DLD1 (cell line): ENCODE results near the gene GOLM1.
"Not testable (repeated sequence)": the region's sequence is repeated elsewhere in the genome, so short reads cannot be mapped to it uniquely, and the experiment has no call there.

Experiments used
- in situ Hi-C: cut with HindIII; loops from 2 replicates; pipeline ENCODE4 v1.10.0; 2017; ENCODE audit warnings: low sequenced_read_pairs

The GOLM1 gene

GRCh38 chr9:86098824-86099700 is at the start of gene GOLM1:
TSS of gene GOLM1 (minus strand) at chr9:86099558. CDS start at chr9:86079320, 20,238 bp downstream.
- in situ Hi-C loops = no loop called here

GRCh38 chr9:86146671-86147070 is 47.3 kb upstream of the GOLM1 start:
- in situ Hi-C loops = not testable (repeated sequence)

- in situ Hi-C loops = not testable (repeated sequence)
Measured at GRCh38 chr9:86145960-86146359, 46.6 kb upstream of the GOLM1 start.

GRCh38 chr9:86142973-86143372 is 43.6 kb upstream of the GOLM1 start:
- in situ Hi-C loops = no loop called here

- in situ Hi-C loops = no loop called here
Measured at GRCh38 chr9:86141843-86142242, 42.5 kb upstream of the GOLM1 start.

- in situ Hi-C loops = no loop called here
Measured at GRCh38 chr9:86135371-86135770, 36.0 kb upstream of the GOLM1 start.

- in situ Hi-C loops = no loop called here
Measured at GRCh38 chr9:86134361-86134760, 35.0 kb upstream of the GOLM1 start.

GRCh38 chr9:86128235-86128822 is 29.0 kb upstream of the GOLM1 start:
- in situ Hi-C loops = no loop called here

GRCh38 chr9:86126998-86127972 is 27.9 kb upstream of the GOLM1 start:
- in situ Hi-C loops = no loop called here

- in situ Hi-C loops = no loop called here
Measured at GRCh38 chr9:86122311-86122710, 23.0 kb upstream of the GOLM1 start.

GRCh38 chr9:86119457-86119856 is 20.1 kb upstream of the GOLM1 start:
- in situ Hi-C loops = no loop called here

- in situ Hi-C loops = no loop called here
Measured at GRCh38 chr9:86116425-86116824, 17.1 kb upstream of the GOLM1 start.

- in situ Hi-C loops = no loop called here
Measured at GRCh38 chr9:86115886-86116285, 16.5 kb upstream of the GOLM1 start.

GRCh38 chr9:86112057-86112456 is 12.7 kb upstream of the GOLM1 start:
- in situ Hi-C loops = no loop called here

GRCh38 chr9:86102626-86103025 is 3.3 kb upstream of the GOLM1 start:
- in situ Hi-C loops = no loop called here

- in situ Hi-C loops = no loop called here
Measured at GRCh38 chr9:86099701-86100364, 475 bp upstream of the GOLM1 start.

GRCh38 chr9:86097510-86098224 is 1.7 kb downstream of the GOLM1 start:
- in situ Hi-C loops = no loop called here

GRCh38 chr9:86096386-86096785 is 3.0 kb downstream of the GOLM1 start:
- in situ Hi-C loops = no loop called here

GRCh38 chr9:86093788-86094555 is 5.4 kb downstream of the GOLM1 start:
- in situ Hi-C loops = no loop called here
